HepG2 (cell line): Measurements from ENCODE around the gene ACP1. TPM values are rescaled to one million over a fixed set of nuclear protein-coding genes. Genes with fewer than 3 reads are reported as not detected.

Experiments used
- AGO2 ChIP-seq: fragments of 200-400 bp; formaldehyde crosslinking; optimal IDR thresholded peaks from 2 replicates; pipeline ENCODE3; 2017; ENCODE audit warnings: mild to moderate bottlenecking, low read depth, low read length, moderate library complexity
- BRCA1 ChIP-seq: sonication (generic); formaldehyde crosslinking; IDR thresholded peaks from 2 replicates; pipeline ENCODE4 v1.4.0; 2020; ENCODE audit warnings: missing genetic modification reagents
- CBFB ChIP-seq: sonication (generic); formaldehyde crosslinking; IDR thresholded peaks from 2 replicates; pipeline ENCODE4 v1.4.0; 2020; ENCODE audit warnings: missing genetic modification reagents
- CBX1 ChIP-seq: IDR thresholded peaks from one replicate; pipeline ENCODE4 v1.6.1; 2016; ENCODE audit warnings: antibody characterized with exemption, low read depth
- ELF3 ChIP-seq: IDR thresholded peaks from 2 replicates; pipeline ENCODE4 v1.6.1; 2016; ENCODE audit warnings: missing genetic modification reagents, missing compliant biosample characterization
- EZH2 ChIP-seq: conservative IDR thresholded peaks from 2 replicates; pipeline ENCODE4 v1.6.1; 2012; ENCODE audit warnings: mild to moderate bottlenecking, low read depth, low read length, moderate library complexity
- GFI1 ChIP-seq: sonication (generic); formaldehyde crosslinking; IDR thresholded peaks from 2 replicates; pipeline ENCODE4 v1.5.0; 2020; ENCODE audit warnings: missing genetic modification reagents, mild to moderate bottlenecking, borderline replicate concordance
- HES4 ChIP-seq: sonication (generic); formaldehyde crosslinking; IDR thresholded peaks from 2 replicates; pipeline ENCODE4 v1.9.0; 2021; ENCODE audit warnings: mild to moderate bottlenecking, missing genetic modification reagents, borderline replicate concordance
- JARID2 ChIP-seq: sonication (generic); formaldehyde crosslinking; IDR thresholded peaks from 2 replicates; pipeline ENCODE4 v1.8.1; 2023; ENCODE audit warnings: missing genetic modification reagents, inconsistent platforms; ENCODE audit not compliant: insufficient replicate concordance
- NR2C2 ChIP-seq: sonication (generic); formaldehyde crosslinking; IDR thresholded peaks from 2 replicates; pipeline ENCODE4 v1.4.0; 2020; ENCODE audit warnings: missing genetic modification reagents, mild to moderate bottlenecking, moderate library complexity, borderline replicate concordance
- PHF21A ChIP-seq: sonication (generic); formaldehyde crosslinking; IDR thresholded peaks from 2 replicates; pipeline ENCODE4 v1.5.0; 2020; ENCODE audit warnings: mild to moderate bottlenecking, missing genetic modification reagents
- SIN3B ChIP-seq: fragments of 150-350 bp; IDR thresholded peaks from 2 replicates; pipeline ENCODE4 v1.6.1; 2014; ENCODE audit warnings: low read length
- SKIL ChIP-seq: sonication (generic); formaldehyde crosslinking; IDR thresholded peaks from 2 replicates; pipeline ENCODE4 v1.8.0; 2022; ENCODE audit warnings: missing genetic modification reagents, mild to moderate bottlenecking, moderate library complexity, borderline replicate concordance
- ZBTB10 ChIP-seq: sonication (generic); formaldehyde crosslinking; IDR thresholded peaks from 2 replicates; pipeline ENCODE4 v1.4.0; 2020; ENCODE audit warnings: missing genetic modification reagents, borderline replicate concordance
- ZBTB38 ChIP-seq: sonication (generic); formaldehyde crosslinking; IDR thresholded peaks from 2 replicates; pipeline ENCODE4 v1.5.1; 2020; ENCODE audit warnings: mild to moderate bottlenecking, missing genetic modification reagents
- ZFX ChIP-seq: sonication (generic); formaldehyde crosslinking; IDR thresholded peaks from 2 replicates; pipeline ENCODE4 v1.4.0; 2020; ENCODE audit warnings: mild to moderate bottlenecking, low read depth, missing genetic modification reagents, moderate library complexity
- ZNF124 ChIP-seq: sonication (generic); formaldehyde crosslinking; IDR thresholded peaks from 2 replicates; pipeline ENCODE4 v1.4.0; 2020; ENCODE audit warnings: missing genetic modification reagents
- ZNF143 ChIP-seq: sonication (generic); formaldehyde crosslinking; IDR thresholded peaks from 2 replicates; pipeline ENCODE4 v1.4.0; 2020; ENCODE audit warnings: missing genetic modification reagents
- ZNF17 ChIP-seq: sonication (generic); formaldehyde crosslinking; IDR thresholded peaks from 2 replicates; pipeline ENCODE4 v1.5.0; 2020; ENCODE audit warnings: mild to moderate bottlenecking, missing genetic modification reagents
- ZNF234 ChIP-seq: sonication (generic); formaldehyde crosslinking; conservative IDR thresholded peaks from 2 replicates; pipeline ENCODE4 v1.5.1; 2020; ENCODE audit warnings: mild to moderate bottlenecking, missing genetic modification reagents
- ZNF619 ChIP-seq: sonication (generic); formaldehyde crosslinking; IDR thresholded peaks from 2 replicates; pipeline ENCODE4 v1.4.0; 2020; ENCODE audit warnings: mild to moderate bottlenecking, missing genetic modification reagents
- ZNF83 ChIP-seq: sonication (generic); formaldehyde crosslinking; IDR thresholded peaks from 2 replicates; pipeline ENCODE4 v1.4.0; 2020; ENCODE audit warnings: missing genetic modification reagents, mild to moderate bottlenecking, borderline replicate concordance
- polyA plus RNA-seq, 8 experiments: library from polyadenylated mRNA; depleted of rRNA in 3 of 8; stranded (reverse) in 7 of 8; unstranded in 1 of 8; fragments of >200 nt; fragmentation: Illumina TruSeq in 4 of 8; extraction: Trizol in 4 of 8; gene quantifications; 2 replicates each; pipeline versions ENCODE4 v1.2.1 to v1.2.3, GENCODE V29; 2011 to 2016; ENCODE audit warnings: low read depth in 4 of 8, missing spikeins in 1 of 8, mixed read lengths in 1 of 8; ENCODE audit not compliant: insufficient read depth in 1 of 8
- total RNA-seq, 5 experiments: library from RNA; depleted of rRNA; stranded (reverse); fragments of >200 nt; fragmentation: Illumina TruSeq; extraction: Trizol; gene quantifications; 2 replicates each; pipeline ENCODE4 v1.2.3, GENCODE V29; 2016; ENCODE audit warnings: low read depth in 1 of 5
- TF ChIP-seq, protein P1 (sequence below): sonication (generic); formaldehyde crosslinking; IDR thresholded peaks from 2 replicates; pipeline ENCODE4 v1.8.1; 2022; ENCODE audit warnings: low read depth, mild to moderate bottlenecking, missing genetic modification reagents

ACP1 gene
- total and polyA plus RNA-seq, 2 of the 13 experiments (the other 11 are each of a cell fraction or from before 2014, with no cell fraction given) = 246 to 348 TPM

DNA sequence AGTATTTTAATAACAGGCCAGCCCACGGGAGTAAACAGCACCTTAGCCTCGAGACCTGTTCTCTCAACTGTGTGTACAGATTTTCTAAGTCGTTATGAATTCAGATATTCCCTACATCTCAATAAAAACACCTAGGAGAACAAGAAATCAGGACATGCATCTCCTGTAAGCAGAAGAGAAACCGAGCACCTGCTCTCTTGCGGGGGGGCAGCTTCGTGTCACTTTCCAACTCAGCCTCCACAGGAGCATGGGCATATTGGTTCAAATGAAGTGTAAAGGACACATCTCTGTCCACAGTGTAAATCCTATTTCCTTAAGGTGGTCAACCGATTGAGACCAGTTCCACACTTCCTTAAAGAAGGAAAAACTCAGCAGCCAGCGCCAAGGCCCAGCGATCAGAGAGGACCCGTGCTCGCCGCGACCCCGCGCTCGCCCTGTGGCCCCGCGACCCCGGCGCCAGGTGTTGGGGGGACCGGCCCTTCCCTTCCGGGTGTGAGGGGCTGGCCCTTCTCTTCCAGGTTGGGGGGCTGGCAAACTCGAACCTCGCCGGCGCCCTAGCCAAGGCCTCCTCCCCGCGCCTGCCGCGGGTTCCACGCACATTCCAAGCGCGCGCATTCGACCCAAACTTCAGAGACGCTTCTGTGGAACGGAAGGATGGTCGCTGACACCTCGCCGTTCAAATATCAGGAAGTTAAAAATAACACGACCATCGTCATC, 1.6 kb upstream of the ACP1 start (continued):
- TF ChIP-seq ZNF143 (CRISPR knock-in tag) (no peak), SKIL (CRISPR knock-in tag) (no peak), ZNF234 (CRISPR knock-in tag) (no peak), GFI1 (CRISPR knock-in tag) (no peak), HES4 (no peak), EZH2 (no peak), JARID2 (no peak), ZNF124 (CRISPR knock-in tag) (0 out of 2 replicates have a peak, but pooled peaks have one; percentile 38), CBX1 (no peak), ELF3 (CRISPR knock-in tag) (no peak), CBFB (CRISPR knock-in tag) (no peak), BRCA1 (no peak), SIN3B (no peak), AGO2 (peak; percentile 56), ZNF619 (CRISPR knock-in tag) (no peak), PHF21A (CRISPR knock-in tag) (no peak), ZBTB38 (peak; percentile 98), NR2C2 (no peak), ZNF17 (no peak), ZBTB10 (CRISPR knock-in tag) (no peak), ZFX (peak; percentile 16; the same call in 1 of the 2 replicates), ZNF83 (CRISPR knock-in tag) (no peak)
- TF ChIP-seq, protein P1, sequence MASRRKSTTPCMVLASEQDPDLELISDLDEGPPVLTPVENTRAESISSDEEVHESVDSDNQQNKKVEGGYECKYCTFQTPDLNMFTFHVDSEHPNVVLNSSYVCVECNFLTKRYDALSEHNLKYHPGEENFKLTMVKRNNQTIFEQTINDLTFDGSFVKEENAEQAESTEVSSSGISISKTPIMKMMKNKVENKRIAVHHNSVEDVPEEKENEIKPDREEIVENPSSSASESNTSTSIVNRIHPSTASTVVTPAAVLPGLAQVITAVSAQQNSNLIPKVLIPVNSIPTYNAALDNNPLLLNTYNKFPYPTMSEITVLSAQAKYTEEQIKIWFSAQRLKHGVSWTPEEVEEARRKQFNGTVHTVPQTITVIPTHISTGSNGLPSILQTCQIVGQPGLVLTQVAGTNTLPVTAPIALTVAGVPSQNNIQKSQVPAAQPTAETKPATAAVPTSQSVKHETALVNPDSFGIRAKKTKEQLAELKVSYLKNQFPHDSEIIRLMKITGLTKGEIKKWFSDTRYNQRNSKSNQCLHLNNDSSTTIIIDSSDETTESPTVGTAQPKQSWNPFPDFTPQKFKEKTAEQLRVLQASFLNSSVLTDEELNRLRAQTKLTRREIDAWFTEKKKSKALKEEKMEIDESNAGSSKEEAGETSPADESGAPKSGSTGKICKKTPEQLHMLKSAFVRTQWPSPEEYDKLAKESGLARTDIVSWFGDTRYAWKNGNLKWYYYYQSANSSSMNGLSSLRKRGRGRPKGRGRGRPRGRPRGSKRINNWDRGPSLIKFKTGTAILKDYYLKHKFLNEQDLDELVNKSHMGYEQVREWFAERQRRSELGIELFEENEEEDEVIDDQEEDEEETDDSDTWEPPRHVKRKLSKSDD (CRISPR knock-in tag) = peak; percentile 66; the same call in 1 of the 2 replicates
